SHP77 (cell line): Measurements from ENCODE around the gene BABAM2.
A peak's percentile ranks its signal among the peaks of the same experiment; 100 is the strongest.

Source experiments
- DNase-seq, 2 experiments: peaks; one replicate each; lab custom pipeline; 2025; lab: John Stamatoyannopoulos, UW

BABAM2 gene

GRCh38 chr2:28380219-28380618, 489.7 kb downstream of the BABAM2 start:
- DNase-seq: no peak

DNA sequence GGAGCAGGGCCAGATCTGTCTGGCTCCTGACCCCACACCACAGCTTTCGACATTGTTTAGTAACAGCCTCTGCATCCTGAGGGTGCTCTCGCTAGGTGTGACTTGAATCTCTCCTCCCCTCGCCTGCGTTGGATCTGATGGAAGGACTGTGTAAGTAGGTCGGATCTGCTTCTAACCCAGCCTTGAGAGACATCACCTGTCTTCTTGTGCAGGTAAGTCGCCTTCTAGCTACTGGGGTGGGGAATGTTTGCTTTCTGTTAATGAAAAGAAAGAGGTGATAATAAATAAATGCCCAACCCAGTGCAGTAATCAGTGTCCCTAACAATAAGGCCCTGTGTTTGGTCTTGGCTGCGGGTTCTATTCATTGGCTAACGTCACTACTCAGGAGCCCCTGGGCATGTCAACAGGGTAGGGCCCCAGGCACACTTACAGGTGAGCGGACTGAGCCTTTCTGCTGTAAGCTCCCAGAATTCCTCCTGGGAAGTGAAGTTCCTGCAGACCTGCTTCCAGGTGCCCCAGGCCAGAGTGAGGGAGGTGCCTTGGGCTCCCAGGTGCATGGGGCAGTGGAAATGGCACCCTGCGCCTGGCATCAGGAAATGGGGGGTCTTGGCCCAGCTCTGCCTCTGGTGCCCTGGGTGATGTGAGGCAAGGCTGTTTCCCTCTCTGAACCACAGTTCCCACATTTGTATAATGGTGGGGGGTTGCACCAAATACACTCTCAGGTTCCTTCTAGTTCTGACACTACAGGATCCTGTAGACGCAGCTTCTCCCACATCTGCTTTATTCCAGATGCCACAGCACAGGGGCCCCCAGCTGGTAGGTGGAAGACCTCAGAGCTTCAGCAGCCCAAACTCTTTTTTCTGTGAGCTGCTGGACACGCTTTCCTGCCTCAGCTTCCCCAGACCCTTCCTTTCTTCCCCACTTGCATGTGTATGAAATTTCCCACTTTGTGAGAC, 491.0 kb downstream of the BABAM2 start:
- no peak for DNase-seq

GRCh38 chr2:28382755-28383154, 492.2 kb downstream of the BABAM2 start:
- DNase-seq: peak in 1 of 2 experiments; percentile 16

DNA sequence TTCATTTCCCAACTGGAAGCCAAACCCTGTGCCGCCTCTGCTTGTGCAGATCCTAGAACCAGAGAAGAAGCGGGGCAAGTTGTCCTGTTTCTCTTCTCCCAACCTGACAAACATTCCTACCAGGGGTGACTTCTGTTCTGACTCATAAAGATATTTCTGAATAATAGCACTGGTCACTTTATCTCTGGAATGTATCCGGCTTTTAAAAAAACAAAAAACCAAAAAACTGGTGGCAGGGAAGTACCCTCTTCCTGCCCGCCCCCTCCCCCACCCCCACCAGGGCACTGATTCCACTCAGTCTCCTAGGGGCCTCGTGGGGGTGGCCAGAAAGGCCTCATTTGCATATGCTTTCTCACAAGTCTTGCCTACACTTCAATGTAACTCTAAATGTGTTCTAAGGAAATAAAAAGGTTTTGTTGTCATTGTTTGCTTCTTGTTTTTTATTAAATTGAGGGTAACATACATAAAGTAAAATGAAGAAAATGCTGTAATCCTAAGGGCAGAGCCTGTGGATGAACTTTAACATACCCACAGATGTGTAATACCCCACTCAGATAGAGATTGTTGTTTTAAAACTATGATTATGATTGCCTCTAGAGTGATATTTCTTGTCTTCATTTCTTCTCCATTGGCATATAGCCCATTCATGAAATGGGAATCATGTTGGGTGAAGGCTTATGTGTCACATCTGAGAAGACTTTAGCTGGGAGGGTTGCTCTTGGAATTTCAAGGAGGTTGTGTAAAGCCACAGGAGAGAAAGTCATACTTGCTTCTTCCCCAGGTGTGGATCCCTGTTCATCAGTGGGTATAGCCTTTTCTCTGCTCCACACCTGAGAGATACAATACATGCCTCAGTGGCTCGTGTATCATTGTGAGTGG, 496.8 kb downstream of the BABAM2 start:
- DNase-seq: no peak
